Epithelial cell of umbilical artery (primary cell): ENCODE results near the gene MIER2. TPM values are rescaled to one million over a fixed set of nuclear protein-coding genes. Genes with fewer than 3 reads are reported as not detected.

Experiments
- total RNA-seq: library from RNA; depleted of rRNA; stranded (reverse); fragments of >200 nt; gene quantifications from 2 replicates; pipeline ENCODE4 v1.2.3, GENCODE V29; 2014

MIER2 gene
- total RNA-seq, result 14.6 and 24.5 TPM in 2 replicates

DNA sequence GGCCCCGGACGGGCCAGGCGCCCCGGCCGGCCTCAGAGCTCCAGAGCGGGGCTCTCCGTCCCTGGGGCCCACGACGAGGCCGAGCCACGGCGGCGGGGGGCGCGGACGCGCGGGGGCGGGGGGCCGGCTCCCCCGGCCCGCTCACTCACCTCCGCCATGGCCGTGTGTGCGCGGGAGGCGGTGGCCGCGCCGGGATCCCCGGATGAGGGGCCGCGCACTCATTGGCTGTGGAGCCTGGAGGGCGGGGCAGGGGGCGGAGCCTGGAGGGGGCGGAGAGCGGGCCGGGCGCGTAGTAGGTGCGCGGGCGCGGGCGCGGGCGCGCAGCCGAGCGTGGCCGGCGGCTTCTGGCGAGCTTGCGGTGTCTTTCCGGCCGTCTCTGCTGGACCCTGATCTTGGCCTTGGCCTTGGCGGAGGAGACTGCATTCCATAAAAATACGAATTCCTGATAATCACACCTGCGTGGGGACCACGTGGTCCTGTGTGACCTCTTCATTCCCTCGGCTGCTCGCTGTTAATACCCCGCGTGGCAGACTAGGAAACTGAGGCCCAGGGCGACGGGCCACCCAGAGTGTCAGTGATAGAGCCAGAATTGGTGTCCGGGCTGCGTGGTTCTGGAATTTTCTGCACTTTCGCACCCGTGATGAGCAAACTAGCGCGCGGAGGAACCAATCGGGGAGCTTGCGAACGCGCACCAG lies at the start of gene MIER2:
TSS of gene MIER2 (minus strand) at position 172 of the 695 bp plus-strand sequence. CDS start at position 158, 14 bp downstream.

GRCh38 chr19:291006-291521 lies 53.5 kb downstream of the MIER2 start, which contains the start of gene PLPP2:
TSS of gene PLPP2 (minus strand) at chr19:291403. CDS start at chr19:291336, 67 bp downstream.

Other genes with a start within 250 kb of the MIER2 start
- gene OR4F17, start 237.7 kb downstream of the MIER2 start, total RNA-seq, result not detected in 2 replicates
- 12.0 and 18.5 TPM in 2 replicates for gene PLPP2, start 53.4 kb downstream of the MIER2 start, total RNA-seq
- 0.30 and 1.6 TPM in 2 replicates for gene C2CD4C, start 64.4 kb upstream of the MIER2 start, total RNA-seq
- 2.1 and 6.8 TPM in 2 replicates for gene SHC2, start 116.2 kb upstream of the MIER2 start, total RNA-seq
- gene MADCAM1, start 151.7 kb upstream of the MIER2 start, total RNA-seq, result not detected in 2 replicates
- gene TPGS1, start 162.7 kb upstream of the MIER2 start, total RNA-seq, result 41.3 and 56.2 TPM in 2 replicates
- 87.4 and 97.4 TPM in 2 replicates for gene CDC34, start 187.0 kb upstream of the MIER2 start, total RNA-seq
- gene GZMM, start 199.3 kb upstream of the MIER2 start, total RNA-seq, result not detected in 2 replicates
- 307 and 357 TPM in 2 replicates for gene BSG, start 227.8 kb upstream of the MIER2 start, total RNA-seq
- gene HCN2, start 245.1 kb upstream of the MIER2 start, total RNA-seq, result under 0.01 and 1.3 TPM in 2 replicates